ENCODE results near the gene SLC32A1. TPM values are rescaled to one million over a fixed set of nuclear protein-coding genes. Genes with fewer than 3 reads are reported as not detected.

The SLC32A1 gene
- total and polyA plus RNA-seq, 2 donors (not counting 1 experiment from before 2014, with no cell fraction given), result not detected

GRCh38 chr20:38692436-38693411 is 31.6 kb upstream of the SLC32A1 start:
- no peak overlapping the region for H2AFZ ChIP-seq (ENCODE audit: low read length)
- H3K27ac ChIP-seq (ENCODE audit: insufficient read depth, low read length), result no peak overlapping the region
- peak; percentile 56 to 71 for DNase-seq (ENCODE audit: low read depth in 2 of 2)
- no peaks in the 10 kb centered on the region for H3K9me3 ChIP-seq (ENCODE audit: control insufficient read depth, insufficient read depth, low read depth, low read length)
- no peak for TF ChIP-seq EZH2 (IDR thresholded peaks at IDR 0.05; ENCODE audit: low read length, missing control alignments)
- TF ChIP-seq CTCF (conservative IDR thresholded peaks at IDR 0.05 in 1 of 2, IDR thresholded peaks at IDR 0.05 in 1 of 2; ENCODE audit: low read depth in 1 of 2, low read length in 2 of 2), result no peak
- H3K9ac ChIP-seq (ENCODE audit: insufficient read depth, low read length), result no peak overlapping the region
- no peaks in the 10 kb centered on the region for H3K4me1 ChIP-seq (ENCODE audit: control insufficient read depth, extremely low read depth, insufficient read depth, low read length)
- no peak overlapping the region for H3K4me2 ChIP-seq (ENCODE audit: extremely low read depth, insufficient read depth, low read length)
- H4K20me1 ChIP-seq (ENCODE audit: control insufficient read depth, extremely low read depth, insufficient read depth, low read length), result no peaks in the 10 kb centered on the region
- H3K36me3 ChIP-seq (ENCODE audit: control insufficient read depth, insufficient read depth, low read length), result no peaks in the 10 kb centered on the region
- no peak overlapping the region for H3K4me3 ChIP-seq (replicated peaks in 1 of 4; ENCODE audit: control extremely low read depth in 1 of 4, insufficient read depth in 1 of 4, low read depth in 3 of 4, low read length in 4 of 4)
- no peaks in the 10 kb centered on the region for H3K79me2 ChIP-seq (ENCODE audit: control insufficient read depth, insufficient read depth, low read length)
- H3K27me3 ChIP-seq (ENCODE audit: control insufficient read depth, insufficient read depth, low read length), result no peaks in the 10 kb centered on the region

GRCh38 chr20:38697306-38697705 is 27.0 kb upstream of the SLC32A1 start:
- no peak overlapping the region for H3K27ac ChIP-seq (ENCODE audit: insufficient read depth, low read length)
- H3K9me3 ChIP-seq (ENCODE audit: control insufficient read depth, insufficient read depth, low read depth, low read length), result no peaks in the 10 kb centered on the region
- no peaks in the 10 kb centered on the region for H3K79me2 ChIP-seq (ENCODE audit: control insufficient read depth, insufficient read depth, low read length)
- H4K20me1 ChIP-seq (ENCODE audit: control insufficient read depth, extremely low read depth, insufficient read depth, low read length), result no peaks in the 10 kb centered on the region
- no peaks in the 10 kb centered on the region for H3K4me1 ChIP-seq (ENCODE audit: control insufficient read depth, extremely low read depth, insufficient read depth, low read length)
- H2AFZ ChIP-seq (ENCODE audit: low read length), result no peak overlapping the region
- H3K4me2 ChIP-seq (ENCODE audit: extremely low read depth, insufficient read depth, low read length), result no peak overlapping the region
- DNase-seq (ENCODE audit: low read depth in 2 of 2), result no peak
- no peak overlapping the region for H3K4me3 ChIP-seq (replicated peaks in 1 of 4; ENCODE audit: control extremely low read depth in 1 of 4, insufficient read depth in 1 of 4, low read depth in 3 of 4, low read length in 4 of 4)
- H3K36me3 ChIP-seq (ENCODE audit: control insufficient read depth, insufficient read depth, low read length), result no peaks in the 10 kb centered on the region
- no peak overlapping the region for H3K9ac ChIP-seq (ENCODE audit: insufficient read depth, low read length)
- no peak for TF ChIP-seq CTCF (conservative IDR thresholded peaks at IDR 0.05 in 1 of 2, IDR thresholded peaks at IDR 0.05 in 1 of 2; ENCODE audit: low read depth in 1 of 2, low read length in 2 of 2)
- H3K27me3 ChIP-seq (ENCODE audit: control insufficient read depth, insufficient read depth, low read length), result no peaks in the 10 kb centered on the region

GRCh38 chr20:38698541-38698940 is 25.7 kb upstream of the SLC32A1 start:
- Histone ChIP-seq H3K4me2 (ENCODE audit: extremely low read depth, insufficient read depth, low read length) (no peak overlapping the region), H3K4me3 (replicated peaks in 1 of 4; ENCODE audit: control extremely low read depth in 1 of 4, insufficient read depth in 1 of 4, low read depth in 3 of 4, low read length in 4 of 4) (no peak overlapping the region), H3K27ac (ENCODE audit: insufficient read depth, low read length) (no peak overlapping the region), H3K9ac (ENCODE audit: insufficient read depth, low read length) (no peak overlapping the region), H3K79me2 (ENCODE audit: control insufficient read depth, insufficient read depth, low read length) (no peaks in the 10 kb centered on the region), H3K9me3 (ENCODE audit: control insufficient read depth, insufficient read depth, low read depth, low read length) (no peaks in the 10 kb centered on the region), H2AFZ (ENCODE audit: low read length) (no peak overlapping the region), H3K4me1 (ENCODE audit: control insufficient read depth, extremely low read depth, insufficient read depth, low read length) (no peaks in the 10 kb centered on the region), H4K20me1 (ENCODE audit: control insufficient read depth, extremely low read depth, insufficient read depth, low read length) (no peaks in the 10 kb centered on the region), H3K36me3 (ENCODE audit: control insufficient read depth, insufficient read depth, low read length) (no peaks in the 10 kb centered on the region), H3K27me3 (ENCODE audit: control insufficient read depth, insufficient read depth, low read length) (no peaks in the 10 kb centered on the region)
- DNase-seq (ENCODE audit: low read depth in 2 of 2), result no peak
- no peak for TF ChIP-seq EZH2 (IDR thresholded peaks at IDR 0.05; ENCODE audit: low read length, missing control alignments)
- TF ChIP-seq CTCF (conservative IDR thresholded peaks at IDR 0.05 in 1 of 2, IDR thresholded peaks at IDR 0.05 in 1 of 2; ENCODE audit: low read depth in 1 of 2, low read length in 2 of 2), result no peak

All from fibroblast of lung (primary cell).